Testis (tissue), 2 donors: ENCODE results near the gene ELMO1.

Experiments
- CTCF ChIP-seq, 3 experiments: fragments of 450-650 bp in 2 of 3; fragments of 200-600 bp in 1 of 3; sonication (generic) in 1 of 3; IDR thresholded peaks; one replicate each; pipeline ENCODE4 v1.5.1; 2016 to 2019; ENCODE audit warnings: antibody characterized with exemption in 3 of 3, mild to moderate bottlenecking in 2 of 3, moderate library complexity in 1 of 3
- POLR2A ChIP-seq: fragments of 450-650 bp; IDR thresholded peaks from one replicate; pipeline ENCODE4 v1.6.1; 2017; ENCODE audit warnings: antibody characterized with exemption, mild to moderate bottlenecking, moderate library complexity

GRCh38 chr7:37275078-37275710 is 173.5 kb downstream of the ELMO1 start:
- no peak for TF ChIP-seq CTCF (IDR thresholded peaks at IDR 0.05)
- no peak for TF ChIP-seq POLR2A
